ENCODE data around the gene CAT. TPM values are rescaled to one million over a fixed set of nuclear protein-coding genes. Genes with fewer than 3 reads are reported as not detected.

Gene CAT
- total and polyA plus RNA-seq, 9 of the 15 experiments (the other 6 are each of a cell fraction or from before 2014, with no cell fraction given), result 86.7 to 183 (median 114) TPM

GRCh38 chr11:34502949-34503348, 64.2 kb downstream of the CAT start:
- no TSS peak for BruUV-seq (replicated peaks)
- no peak overlapping the region for H3K9ac ChIP-seq (ENCODE audit: insufficient read depth in 1 of 2, low read depth in 2 of 2, low read length in 2 of 2)
- no peaks in the 10 kb centered on the region for H3K9me1 ChIP-seq (ENCODE audit: control insufficient read depth, insufficient read depth, low read length)
- no peaks in the 10 kb centered on the region for H4K20me1 ChIP-seq (replicated peaks; ENCODE audit: control insufficient read depth, insufficient read depth, low read length)
- ChIA-PET CTCF (ENCODE audit: low intra/inter-chr PET ratio) (no interaction called here), POLR2A (interaction anchor here (0.6 to 0.7 kb wide), 2 partner anchors 44 to 673 kb away, joined by 3 to 4 read pairs; no protein-coding TSS in a partner anchor)
- no peaks in the 10 kb centered on the region for H3K9me3 ChIP-seq (replicated peaks; ENCODE audit: control insufficient read depth, insufficient read depth, low read depth, low read length)
- H3K4me1 ChIP-seq (replicated peaks in 1 of 2; ENCODE audit: control insufficient read depth in 2 of 2, insufficient read depth in 2 of 2, low read length in 2 of 2), result no peaks in the 10 kb centered on the region; a peak in 1 of 5 replicates
- H3K27me3 ChIP-seq (ENCODE audit: control insufficient read depth in 2 of 2, insufficient read depth in 2 of 2, low read length in 2 of 2), result peaks cover 2 to 4% of the 10 kb centered on the region in 2 experiments; a peak in 3 of 5 replicates
- no peak overlapping the region for H3K4me3 ChIP-seq
- no peak for FAIRE-seq
- no peak overlapping the region for H2AFZ ChIP-seq (ENCODE audit: low read depth, low read length)
- H3K27ac ChIP-seq (ENCODE audit: extremely low read depth, low read depth, low read length), result no peak overlapping the region
- ATAC-seq, result 0 out of 3 replicates have a peak, but pooled peaks have one; percentile 24
- intact Hi-C loops (cut with micrococcal nuclease) (no loop called here), in situ Hi-C loops (cut with MboI) (no loop called here)
- no peaks in the 10 kb centered on the region for H3K79me2 ChIP-seq (ENCODE audit: control insufficient read depth, insufficient read depth, low read length)
- no peak for DNase-seq (ENCODE audit: extremely low read depth in 1 of 4, low spot score in 3 of 4)
- 12% methylated on average over 3 of the region's 3 CpGs for WGBS (ENCODE audit: insufficient coverage, low coverage, missing lambda C conversion rate)
- H3K36me3 ChIP-seq (ENCODE audit: control insufficient read depth, insufficient read depth, low read length), result no peaks in the 10 kb centered on the region
- no peak overlapping the region for H3K4me2 ChIP-seq (ENCODE audit: insufficient read depth, low read length)
- TF ChIP-seq LARP7 (IDR thresholded peaks at IDR 0.05) (no peak), EZH2 (IDR thresholded peaks at IDR 0.05; ENCODE audit: borderline replicate concordance, low read depth, low read length) (no peak), MAFG (tag; conservative IDR thresholded peaks at IDR 0.05) (peak; percentile 59; the same call in 1 of the 2 replicates), ZNF3 (CRISPR knock-in tag; IDR thresholded peaks at IDR 0.05) (no peak), RAD21 (CRISPR knock-in tag; conservative IDR thresholded peaks at IDR 0.05 in 1 of 2, IDR thresholded peaks at IDR 0.05 in 1 of 2) (0 out of 4 replicates have a peak, but pooled peaks of 1 of the 2 experiments have one; percentile 7), HIVEP1 (CRISPR knock-in tag; IDR thresholded peaks at IDR 0.05) (no peak), ZNF354B (CRISPR knock-in tag; IDR thresholded peaks at IDR 0.05) (no peak), ZNF778 (CRISPR knock-in tag; IDR thresholded peaks at IDR 0.05) (no peak), HES1 (IDR thresholded peaks at IDR 0.05; ENCODE audit: low read depth) (no peak)
- TF ChIP-seq, protein P1, sequence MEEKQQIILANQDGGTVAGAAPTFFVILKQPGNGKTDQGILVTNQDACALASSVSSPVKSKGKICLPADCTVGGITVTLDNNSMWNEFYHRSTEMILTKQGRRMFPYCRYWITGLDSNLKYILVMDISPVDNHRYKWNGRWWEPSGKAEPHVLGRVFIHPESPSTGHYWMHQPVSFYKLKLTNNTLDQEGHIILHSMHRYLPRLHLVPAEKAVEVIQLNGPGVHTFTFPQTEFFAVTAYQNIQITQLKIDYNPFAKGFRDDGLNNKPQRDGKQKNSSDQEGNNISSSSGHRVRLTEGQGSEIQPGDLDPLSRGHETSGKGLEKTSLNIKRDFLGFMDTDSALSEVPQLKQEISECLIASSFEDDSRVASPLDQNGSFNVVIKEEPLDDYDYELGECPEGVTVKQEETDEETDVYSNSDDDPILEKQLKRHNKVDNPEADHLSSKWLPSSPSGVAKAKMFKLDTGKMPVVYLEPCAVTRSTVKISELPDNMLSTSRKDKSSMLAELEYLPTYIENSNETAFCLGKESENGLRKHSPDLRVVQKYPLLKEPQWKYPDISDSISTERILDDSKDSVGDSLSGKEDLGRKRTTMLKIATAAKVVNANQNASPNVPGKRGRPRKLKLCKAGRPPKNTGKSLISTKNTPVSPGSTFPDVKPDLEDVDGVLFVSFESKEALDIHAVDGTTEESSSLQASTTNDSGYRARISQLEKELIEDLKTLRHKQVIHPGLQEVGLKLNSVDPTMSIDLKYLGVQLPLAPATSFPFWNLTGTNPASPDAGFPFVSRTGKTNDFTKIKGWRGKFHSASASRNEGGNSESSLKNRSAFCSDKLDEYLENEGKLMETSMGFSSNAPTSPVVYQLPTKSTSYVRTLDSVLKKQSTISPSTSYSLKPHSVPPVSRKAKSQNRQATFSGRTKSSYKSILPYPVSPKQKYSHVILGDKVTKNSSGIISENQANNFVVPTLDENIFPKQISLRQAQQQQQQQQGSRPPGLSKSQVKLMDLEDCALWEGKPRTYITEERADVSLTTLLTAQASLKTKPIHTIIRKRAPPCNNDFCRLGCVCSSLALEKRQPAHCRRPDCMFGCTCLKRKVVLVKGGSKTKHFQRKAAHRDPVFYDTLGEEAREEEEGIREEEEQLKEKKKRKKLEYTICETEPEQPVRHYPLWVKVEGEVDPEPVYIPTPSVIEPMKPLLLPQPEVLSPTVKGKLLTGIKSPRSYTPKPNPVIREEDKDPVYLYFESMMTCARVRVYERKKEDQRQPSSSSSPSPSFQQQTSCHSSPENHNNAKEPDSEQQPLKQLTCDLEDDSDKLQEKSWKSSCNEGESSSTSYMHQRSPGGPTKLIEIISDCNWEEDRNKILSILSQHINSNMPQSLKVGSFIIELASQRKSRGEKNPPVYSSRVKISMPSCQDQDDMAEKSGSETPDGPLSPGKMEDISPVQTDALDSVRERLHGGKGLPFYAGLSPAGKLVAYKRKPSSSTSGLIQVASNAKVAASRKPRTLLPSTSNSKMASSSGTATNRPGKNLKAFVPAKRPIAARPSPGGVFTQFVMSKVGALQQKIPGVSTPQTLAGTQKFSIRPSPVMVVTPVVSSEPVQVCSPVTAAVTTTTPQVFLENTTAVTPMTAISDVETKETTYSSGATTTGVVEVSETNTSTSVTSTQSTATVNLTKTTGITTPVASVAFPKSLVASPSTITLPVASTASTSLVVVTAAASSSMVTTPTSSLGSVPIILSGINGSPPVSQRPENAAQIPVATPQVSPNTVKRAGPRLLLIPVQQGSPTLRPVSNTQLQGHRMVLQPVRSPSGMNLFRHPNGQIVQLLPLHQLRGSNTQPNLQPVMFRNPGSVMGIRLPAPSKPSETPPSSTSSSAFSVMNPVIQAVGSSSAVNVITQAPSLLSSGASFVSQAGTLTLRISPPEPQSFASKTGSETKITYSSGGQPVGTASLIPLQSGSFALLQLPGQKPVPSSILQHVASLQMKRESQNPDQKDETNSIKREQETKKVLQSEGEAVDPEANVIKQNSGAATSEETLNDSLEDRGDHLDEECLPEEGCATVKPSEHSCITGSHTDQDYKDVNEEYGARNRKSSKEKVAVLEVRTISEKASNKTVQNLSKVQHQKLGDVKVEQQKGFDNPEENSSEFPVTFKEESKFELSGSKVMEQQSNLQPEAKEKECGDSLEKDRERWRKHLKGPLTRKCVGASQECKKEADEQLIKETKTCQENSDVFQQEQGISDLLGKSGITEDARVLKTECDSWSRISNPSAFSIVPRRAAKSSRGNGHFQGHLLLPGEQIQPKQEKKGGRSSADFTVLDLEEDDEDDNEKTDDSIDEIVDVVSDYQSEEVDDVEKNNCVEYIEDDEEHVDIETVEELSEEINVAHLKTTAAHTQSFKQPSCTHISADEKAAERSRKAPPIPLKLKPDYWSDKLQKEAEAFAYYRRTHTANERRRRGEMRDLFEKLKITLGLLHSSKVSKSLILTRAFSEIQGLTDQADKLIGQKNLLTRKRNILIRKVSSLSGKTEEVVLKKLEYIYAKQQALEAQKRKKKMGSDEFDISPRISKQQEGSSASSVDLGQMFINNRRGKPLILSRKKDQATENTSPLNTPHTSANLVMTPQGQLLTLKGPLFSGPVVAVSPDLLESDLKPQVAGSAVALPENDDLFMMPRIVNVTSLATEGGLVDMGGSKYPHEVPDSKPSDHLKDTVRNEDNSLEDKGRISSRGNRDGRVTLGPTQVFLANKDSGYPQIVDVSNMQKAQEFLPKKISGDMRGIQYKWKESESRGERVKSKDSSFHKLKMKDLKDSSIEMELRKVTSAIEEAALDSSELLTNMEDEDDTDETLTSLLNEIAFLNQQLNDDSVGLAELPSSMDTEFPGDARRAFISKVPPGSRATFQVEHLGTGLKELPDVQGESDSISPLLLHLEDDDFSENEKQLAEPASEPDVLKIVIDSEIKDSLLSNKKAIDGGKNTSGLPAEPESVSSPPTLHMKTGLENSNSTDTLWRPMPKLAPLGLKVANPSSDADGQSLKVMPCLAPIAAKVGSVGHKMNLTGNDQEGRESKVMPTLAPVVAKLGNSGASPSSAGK (IDR thresholded peaks at IDR 0.05), result no peak
